ENCODE data around the gene GOLIM4. TPM values are rescaled to one million over a fixed set of nuclear protein-coding genes. Genes with fewer than 3 reads are reported as not detected.

The GOLIM4 gene
- polyA plus RNA-seq, 1 of the 3 experiments (the other 2 are of a cell fraction) = 42.3 TPM

- Histone ChIP-seq H3K36me3 (replicated peaks in 1 of 2; ENCODE audit: control insufficient read depth in 1 of 2, insufficient read depth in 2 of 2, low read length in 1 of 2) (no peaks in the 10 kb centered on the region), H3K4me2 (no peak overlapping the region), H3K27me3 (ENCODE audit: insufficient read depth) (no peaks in the 10 kb centered on the region), H3K9ac (no peak overlapping the region), H3K79me2 (ENCODE audit: insufficient read depth) (peaks cover 97% of the 10 kb centered on the region), H4K20me1 (ENCODE audit: insufficient read depth) (peaks cover 53% of the 10 kb centered on the region), H3F3A (replicated peaks; ENCODE audit: insufficient read depth) (peaks cover 4% of the 10 kb centered on the region), H3K9me3 (no peaks in the 10 kb centered on the region), H3K9me2 (no peaks in the 10 kb centered on the region), H2AFZ (ENCODE audit: low read depth) (no peak overlapping the region), H3K27ac (ENCODE audit: low read depth in 2 of 2, low read length in 1 of 2) (no peak overlapping the region), H3K4me3 (ENCODE audit: low read depth in 2 of 2, low read length in 1 of 2) (no peak overlapping the region), H3K4me1 (ENCODE audit: control insufficient read depth in 1 of 2, insufficient read depth in 2 of 2, low read depth in 1 of 2, low read length in 1 of 2) (peaks cover 4 to 23% of the 10 kb centered on the region in 2 experiments; a peak in 3 of 4 replicates)
- ChIA-PET CTCF (interaction anchor here (1.0 to 1.2 kb wide), 2 partner anchors 22 to 86 kb away, joined by 3 to 4 read pairs; no protein-coding TSS in a partner anchor), POLR2A (no interaction called here)
- no peak for TF ChIP-seq RCOR1 (IDR thresholded peaks at IDR 0.05; ENCODE audit: low read length)
- TF ChIP-seq ELF1 (IDR thresholded peaks at IDR 0.05) = no peak
- no peak for TF ChIP-seq POLR2AphosphoS5 (IDR thresholded peaks at IDR 0.05; ENCODE audit: low read depth, low read length)
- TF ChIP-seq YY1 (IDR thresholded peaks at IDR 0.05; ENCODE audit: low read depth) = no peak
- no peak for TF ChIP-seq MAX (IDR thresholded peaks at IDR 0.05; ENCODE audit: low read depth)
- DNase-seq = no peak
- WGBS (ENCODE audit: low lambda C conversion rate) = 100% methylated on average over 1 of the region's 1 CpG
These were observed 11.8 kb downstream of the GOLIM4 start for GRCh38 chr3:168083906-168084305.

- Histone ChIP-seq H2AFZ (ENCODE audit: low read depth) (no peak overlapping the region), H3K27me3 (ENCODE audit: insufficient read depth) (no peaks in the 10 kb centered on the region), H3K9me3 (no peaks in the 10 kb centered on the region), H3K36me3 (replicated peaks in 1 of 2; ENCODE audit: control insufficient read depth in 1 of 2, insufficient read depth in 2 of 2, low read length in 1 of 2) (peaks cover 0 to 3% of the 10 kb centered on the region in 2 experiments), H3K9me2 (no peaks in the 10 kb centered on the region), H3K4me2 (no peak overlapping the region; the same call in 1 of the 2 replicates), H4K20me1 (ENCODE audit: insufficient read depth) (peaks cover 42% of the 10 kb centered on the region), H3K79me2 (ENCODE audit: insufficient read depth) (peaks cover 97% of the 10 kb centered on the region), H3F3A (replicated peaks; ENCODE audit: insufficient read depth) (no peaks in the 10 kb centered on the region), H3K27ac (ENCODE audit: low read depth in 2 of 2, low read length in 1 of 2) (no peak overlapping the region), H3K9ac (no peak overlapping the region), H3K4me1 (ENCODE audit: control insufficient read depth in 1 of 2, insufficient read depth in 2 of 2, low read depth in 1 of 2, low read length in 1 of 2) (peaks cover 7 to 17% of the 10 kb centered on the region in 2 experiments; a peak in 3 of 4 replicates), H3K4me3 (ENCODE audit: low read depth in 2 of 2, low read length in 1 of 2) (no peak overlapping the region)
- TF ChIP-seq FOXJ3 (CRISPR knock-in tag; IDR thresholded peaks at IDR 0.05) (no peak), EP300 (IDR thresholded peaks at IDR 0.05; ENCODE audit: borderline replicate concordance in 1 of 2, low read depth in 1 of 2, low read length in 1 of 2) (no peak), PBX3 (IDR thresholded peaks at IDR 0.05) (no peak), RFX5 (IDR thresholded peaks at IDR 0.05; ENCODE audit: low read length) (no peak), CTCF (IDR thresholded peaks at IDR 0.05) (no peak)
- ChIA-PET CTCF (interaction anchor here (1.3 to 4.1 kb wide), 3 partner anchors 20 to 83 kb away, joined by 5 to 15 read pairs (median 6); no protein-coding TSS in a partner anchor), POLR2A (no interaction called here)
- no peak for DNase-seq
- 98% methylated on average over 3 of the region's 3 CpGs for WGBS (ENCODE audit: low lambda C conversion rate)
These were observed 13.9 kb downstream of the GOLIM4 start for GRCh38 chr3:168081856-168082255.
